Cardiac ventricle fibroblast (primary cell): ENCODE results near the gene TMEM266. TPM values are rescaled to one million over a fixed set of nuclear protein-coding genes. Genes with fewer than 3 reads are reported as not detected.

Experiments
- total RNA-seq: library from RNA; depleted of rRNA; stranded (reverse); fragments of >200 nt; gene quantifications from 2 replicates; pipeline ENCODE4 v1.2.3, GENCODE V29; 2015

Gene TMEM266, protein sequence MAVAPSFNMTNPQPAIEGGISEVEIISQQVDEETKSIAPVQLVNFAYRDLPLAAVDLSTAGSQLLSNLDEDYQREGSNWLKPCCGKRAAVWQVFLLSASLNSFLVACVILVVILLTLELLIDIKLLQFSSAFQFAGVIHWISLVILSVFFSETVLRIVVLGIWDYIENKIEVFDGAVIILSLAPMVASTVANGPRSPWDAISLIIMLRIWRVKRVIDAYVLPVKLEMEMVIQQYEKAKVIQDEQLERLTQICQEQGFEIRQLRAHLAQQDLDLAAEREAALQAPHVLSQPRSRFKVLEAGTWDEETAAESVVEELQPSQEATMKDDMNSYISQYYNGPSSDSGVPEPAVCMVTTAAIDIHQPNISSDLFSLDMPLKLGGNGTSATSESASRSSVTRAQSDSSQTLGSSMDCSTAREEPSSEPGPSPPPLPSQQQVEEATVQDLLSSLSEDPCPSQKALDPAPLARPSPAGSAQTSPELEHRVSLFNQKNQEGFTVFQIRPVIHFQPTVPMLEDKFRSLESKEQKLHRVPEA
- total RNA-seq: not detected in 2 replicates

DNA sequence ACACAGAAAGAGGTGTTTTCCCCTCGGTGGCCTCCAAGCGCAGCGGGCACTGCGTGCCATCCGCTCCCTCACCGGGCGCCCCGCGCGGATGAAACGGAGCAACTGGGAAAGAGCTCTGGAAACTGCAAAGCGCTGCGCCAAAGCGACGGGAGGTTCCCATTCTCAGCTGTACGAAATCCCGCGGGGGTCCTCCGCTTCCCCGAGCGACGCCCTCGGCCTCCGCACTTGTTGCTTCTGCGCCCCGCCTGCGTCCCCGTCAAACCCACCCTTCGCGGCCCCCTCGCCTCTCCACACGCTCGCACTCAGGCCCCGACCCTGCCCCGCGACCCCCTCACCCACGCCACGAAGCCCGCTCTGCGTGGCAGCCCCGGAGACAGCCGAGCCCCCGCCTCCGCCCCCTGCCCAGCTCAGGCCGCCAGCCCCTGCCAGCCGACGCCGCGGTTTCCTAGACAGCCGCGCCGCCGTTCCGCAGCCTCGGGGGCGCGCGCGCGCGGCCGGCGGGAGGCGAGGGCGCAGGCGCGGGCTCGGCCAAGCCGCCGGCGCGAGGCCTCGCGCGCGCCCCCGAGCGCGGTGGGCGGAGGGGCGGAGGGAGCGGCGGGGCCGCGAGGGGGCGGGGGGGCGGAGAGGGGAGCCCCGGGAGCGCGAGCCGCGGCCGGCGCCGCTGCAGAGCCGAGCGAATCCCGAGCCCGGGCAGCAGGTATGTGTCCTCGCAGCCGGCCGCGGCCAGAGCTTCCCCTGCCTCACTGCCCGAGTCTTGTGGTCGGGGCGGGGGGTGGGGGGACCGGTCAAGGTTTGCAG is at the start of gene TMEM266:
Gene TMEM266, plus strand, starts transcription at position 666 of the 798 bp plus-strand sequence. CDS start 74,279 bp downstream, outside the sequence.

DNA sequence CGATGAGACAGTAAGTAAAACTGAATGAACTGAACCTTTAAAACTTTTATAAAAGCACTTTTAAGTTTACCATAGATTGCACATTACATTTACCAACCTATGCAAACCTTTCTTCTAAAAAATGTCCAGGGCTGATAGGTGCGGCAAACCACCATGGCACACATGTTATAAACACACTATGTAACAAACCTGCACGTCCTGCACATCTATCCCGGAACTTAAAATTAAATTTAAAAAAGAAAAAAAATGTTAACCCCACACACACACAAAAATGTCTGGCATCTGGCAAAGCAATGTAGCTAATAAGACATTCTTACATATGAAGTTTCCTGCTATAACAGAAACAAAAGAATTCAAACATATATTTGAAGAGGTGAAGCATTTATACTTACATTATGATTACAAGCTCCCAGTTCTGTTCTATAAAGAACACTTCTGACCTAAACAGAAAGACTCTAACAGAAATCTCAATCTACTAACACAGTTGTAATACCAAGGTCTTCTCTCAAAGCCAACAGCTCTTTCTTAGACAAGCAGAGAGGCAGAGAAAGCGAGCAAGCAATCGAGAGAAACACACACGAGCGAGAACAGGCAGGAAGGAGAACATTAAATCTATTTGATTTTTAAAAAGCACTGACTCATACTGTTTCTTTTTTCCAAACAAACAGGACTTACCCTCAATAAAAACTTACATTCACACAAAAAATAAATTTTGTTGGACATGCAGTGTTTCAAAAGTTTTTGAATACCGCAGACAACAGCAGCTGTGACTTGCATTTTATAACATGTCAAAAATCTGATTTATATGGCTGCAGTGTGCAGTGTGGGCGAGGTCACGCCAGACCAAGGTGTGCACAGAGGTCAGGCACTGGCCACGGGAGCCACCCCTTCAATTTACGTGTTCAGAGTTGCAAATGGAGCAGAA is 47.9 kb upstream of the TMEM266 start, which contains the start of gene NRG4:
Gene NRG4, minus strand, starts transcription at position 798 of the 925 bp plus-strand sequence. CDS start 1,194 bp downstream, outside the sequence.

Other genes with a start within 250 kb of the TMEM266 start
- 32.5 and 36.4 TPM in 2 replicates for gene UBE2Q2, start 216.5 kb upstream of the TMEM266 start, total RNA-seq
- 16.1 and 25.3 TPM in 2 replicates for gene FBXO22, start 156.1 kb upstream of the TMEM266 start, total RNA-seq
- gene NRG4, start 47.6 kb upstream of the TMEM266 start, total RNA-seq: 0.68 TPM in 1 of 2 replicates, not detected in the other